Endodermal cell (in vitro differentiated cells): ENCODE measurements around the gene PALM3. TPM values are rescaled to one million over a fixed set of nuclear protein-coding genes. Genes with fewer than 3 reads are reported as not detected.

ENCODE experiments used
- DNase-seq: peaks from one replicate; pipeline ENCODE4 v3.0.0-alpha.2; 2017
- H3K27ac ChIP-seq: 2 replicates; pipeline ENCODE4 v1.5.1; 2013; ENCODE audit warnings: mild to moderate bottlenecking, low read depth, low read length, moderate library complexity
- H3K27me3 ChIP-seq: 2 replicates; pipeline ENCODE4 v1.6.1; 2013; ENCODE audit warnings: mild to moderate bottlenecking, low read length, moderate library complexity; ENCODE audit not compliant: insufficient read depth, control insufficient read depth, poor library complexity, severe bottlenecking
- H3K36me3 ChIP-seq: 2 replicates; pipeline ENCODE4 v1.7.0; 2013; ENCODE audit warnings: mild to moderate bottlenecking, low read length, moderate library complexity; ENCODE audit not compliant: control insufficient read depth, insufficient read depth
- H3K4me1 ChIP-seq: one replicate; pipeline ENCODE4 v1.7.0; 2013; ENCODE audit warnings: low read length; ENCODE audit not compliant: control insufficient read depth, insufficient read depth
- H3K4me3 ChIP-seq: 2 replicates; pipeline ENCODE4 v1.5.1; 2013; ENCODE audit warnings: mild to moderate bottlenecking, low read length, moderate library complexity
- H3K9ac ChIP-seq: 2 replicates; pipeline ENCODE4 v1.6.1; 2013; ENCODE audit warnings: mild to moderate bottlenecking, low read length, moderate library complexity; ENCODE audit not compliant: poor library complexity, severe bottlenecking; ENCODE audit errors: extremely low read depth
- H3K9me3 ChIP-seq: 2 replicates; pipeline ENCODE4 v1.6.1; 2013; ENCODE audit warnings: mild to moderate bottlenecking, low read length, moderate library complexity; ENCODE audit not compliant: control insufficient read depth
- H3K27ac Mint-ChIP-seq: 2 replicates; pipeline ENCODE4 v1.8.0; 2020; ENCODE audit warnings: mixed read lengths
- H3K27me3 Mint-ChIP-seq: 2 replicates; pipeline ENCODE4 v1.8.0; 2021; ENCODE audit warnings: mild to moderate bottlenecking, mixed read lengths; ENCODE audit not compliant: insufficient read depth
- H3K36me3 Mint-ChIP-seq: 2 replicates; pipeline ENCODE4 v1.8.0; 2020; ENCODE audit warnings: low read depth, mixed read lengths
- H3K4me1 Mint-ChIP-seq: 2 replicates; pipeline ENCODE4 v1.8.0; 2020; ENCODE audit warnings: mixed read lengths
- H3K4me3 Mint-ChIP-seq: 2 replicates; pipeline ENCODE4 v1.8.0; 2020; ENCODE audit warnings: mild to moderate bottlenecking, moderate library complexity, mixed read lengths
- H3K9me3 Mint-ChIP-seq: 2 replicates; pipeline ENCODE4 v1.8.0; 2020; ENCODE audit warnings: mild to moderate bottlenecking, mixed read lengths
- WGBS, 2 experiments: methylation state at CpG; one replicate each; pipeline versions ENCODE4 v1.1.5 to v1.1.7; 2013; ENCODE audit warnings: missing lambda C conversion rate in 2 of 2, mixed read lengths in 1 of 2; ENCODE audit not compliant: insufficient coverage in 1 of 2, insufficient read length in 1 of 2; 5-methylcytosine and 5-hydroxymethylcytosine counted together
- total RNA-seq, 2 donors: library from RNA; stranded (reverse); fragmentation: NEBNext Ultra II Directional in 1 of 2; extraction: Animal tissue kit (Norgen Biotek cat#: 25700) in 1 of 2; gene quantifications; 2 replicates in 1 of 2; 3 replicates in 1 of 2; pipeline ENCODE4 v1.2.1, GENCODE V29; 2021
- TF ChIP-seq, protein P1 (sequence below): fragments of 200-600 bp; sonication (generic); conservative IDR thresholded peaks from 2 replicates; pipeline ENCODE4 v1.5.0; 2021; ENCODE audit warnings: antibody characterized with exemption, mild to moderate bottlenecking

The PALM3 gene
- total RNA-seq, 2 donors from 2014 or later = 1.3 to 4.9 TPM

DNA sequence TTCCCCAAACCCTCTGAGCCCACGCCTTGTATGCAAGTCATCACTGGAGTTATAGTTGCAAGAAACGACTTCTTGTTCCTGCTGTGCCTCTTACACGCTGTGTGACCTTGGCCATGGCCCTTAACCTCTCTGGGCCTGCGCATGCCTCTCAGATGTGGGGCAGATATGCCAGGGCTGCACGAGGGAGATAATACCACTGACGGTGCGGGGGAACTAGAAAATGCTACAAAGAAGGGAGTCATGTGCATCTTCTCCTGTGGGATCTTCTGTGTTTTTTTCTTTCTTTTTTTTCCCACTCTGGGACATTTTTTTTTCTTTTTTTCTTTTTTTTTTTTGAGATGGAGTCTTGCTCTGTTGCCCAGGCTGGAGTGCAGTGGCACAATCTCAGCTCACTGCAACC lies 33.0 kb upstream of the PALM3 start:
- Histone ChIP-seq H3K27me3 (no peaks in the 10 kb centered on the region), H3K4me3 (no peak overlapping the region), H3K9ac (no peak overlapping the region), H3K36me3 (peaks cover 4% of the 10 kb centered on the region), H3K4me1 (no peaks in the 10 kb centered on the region), H3K27ac (no peak overlapping the region), H3K9me3 (peaks cover 9% of the 10 kb centered on the region)
- Mint-ChIP-seq H3K27me3 (peaks cover 9% of the 10 kb centered on the region), H3K27ac (no peak overlapping the region), H3K9me3 (peaks cover 22% of the 10 kb centered on the region), H3K4me1 (peaks cover 8% of the 10 kb centered on the region), H3K36me3 (peaks cover 20% of the 10 kb centered on the region), H3K4me3 (no peak overlapping the region)
- TF ChIP-seq, protein P1, sequence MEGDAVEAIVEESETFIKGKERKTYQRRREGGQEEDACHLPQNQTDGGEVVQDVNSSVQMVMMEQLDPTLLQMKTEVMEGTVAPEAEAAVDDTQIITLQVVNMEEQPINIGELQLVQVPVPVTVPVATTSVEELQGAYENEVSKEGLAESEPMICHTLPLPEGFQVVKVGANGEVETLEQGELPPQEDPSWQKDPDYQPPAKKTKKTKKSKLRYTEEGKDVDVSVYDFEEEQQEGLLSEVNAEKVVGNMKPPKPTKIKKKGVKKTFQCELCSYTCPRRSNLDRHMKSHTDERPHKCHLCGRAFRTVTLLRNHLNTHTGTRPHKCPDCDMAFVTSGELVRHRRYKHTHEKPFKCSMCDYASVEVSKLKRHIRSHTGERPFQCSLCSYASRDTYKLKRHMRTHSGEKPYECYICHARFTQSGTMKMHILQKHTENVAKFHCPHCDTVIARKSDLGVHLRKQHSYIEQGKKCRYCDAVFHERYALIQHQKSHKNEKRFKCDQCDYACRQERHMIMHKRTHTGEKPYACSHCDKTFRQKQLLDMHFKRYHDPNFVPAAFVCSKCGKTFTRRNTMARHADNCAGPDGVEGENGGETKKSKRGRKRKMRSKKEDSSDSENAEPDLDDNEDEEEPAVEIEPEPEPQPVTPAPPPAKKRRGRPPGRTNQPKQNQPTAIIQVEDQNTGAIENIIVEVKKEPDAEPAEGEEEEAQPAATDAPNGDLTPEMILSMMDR = no peak
- 91 to 99% methylated on average over 7 of the region's 7 CpGs for WGBS, 2 experiments
- DNase-seq = no peak

DNA sequence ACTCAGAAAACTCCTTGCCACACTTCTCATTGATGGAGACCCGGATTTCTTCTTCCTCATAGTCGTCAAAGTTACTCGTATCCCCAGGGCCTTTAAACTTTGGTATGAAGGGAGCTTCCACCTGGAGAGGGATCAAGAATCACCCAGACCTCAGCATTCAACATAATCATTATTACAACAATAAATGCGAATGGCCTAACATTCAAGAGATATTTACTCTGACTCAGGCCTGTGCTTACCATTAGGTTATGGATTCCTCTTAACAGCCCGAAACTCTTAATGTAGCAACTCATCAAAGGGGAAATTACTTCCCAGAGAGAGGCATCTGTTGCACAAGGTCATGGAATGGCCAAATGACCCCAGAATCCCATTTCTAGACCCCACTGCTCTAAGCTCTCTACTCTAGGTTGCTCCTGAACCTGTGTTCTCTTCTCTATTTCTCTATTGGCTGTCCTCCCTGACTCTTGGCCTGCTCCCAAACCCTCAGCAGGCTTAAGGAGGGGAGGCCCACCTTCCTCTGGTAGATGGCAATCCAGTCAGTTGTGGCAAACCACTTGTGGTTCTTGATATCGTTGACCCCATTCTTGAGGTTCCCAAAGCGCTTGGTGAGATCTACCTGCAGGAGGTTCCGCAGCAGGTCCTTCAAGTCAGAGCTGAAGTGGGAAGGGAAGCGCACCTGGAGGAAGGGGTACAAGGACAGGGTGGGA lies 31.4 kb upstream of the PALM3 start:
- peaks cover 12% of the 10 kb centered on the region for H3K36me3 ChIP-seq
- TF ChIP-seq, protein P1 = no peak
- WGBS, 2 experiments = 97 to 98% methylated on average over 6 to 9 of the region's 9 CpGs
- H3K4me1 ChIP-seq = no peaks in the 10 kb centered on the region
- no peak for DNase-seq
- H3K9me3 ChIP-seq = peaks cover 9% of the 10 kb centered on the region
- Mint-ChIP-seq H3K36me3 (peaks cover 29% of the 10 kb centered on the region), H3K27me3 (peaks cover 15% of the 10 kb centered on the region), H3K9me3 (peaks cover 22% of the 10 kb centered on the region), H3K4me1 (peaks cover 10% of the 10 kb centered on the region), H3K27ac (no peak overlapping the region), H3K4me3 (no peak overlapping the region)
- no peak overlapping the region for H3K27ac ChIP-seq
- H3K27me3 ChIP-seq = no peaks in the 10 kb centered on the region
- no peak overlapping the region for H3K4me3 ChIP-seq
- no peak overlapping the region for H3K9ac ChIP-seq

DNA sequence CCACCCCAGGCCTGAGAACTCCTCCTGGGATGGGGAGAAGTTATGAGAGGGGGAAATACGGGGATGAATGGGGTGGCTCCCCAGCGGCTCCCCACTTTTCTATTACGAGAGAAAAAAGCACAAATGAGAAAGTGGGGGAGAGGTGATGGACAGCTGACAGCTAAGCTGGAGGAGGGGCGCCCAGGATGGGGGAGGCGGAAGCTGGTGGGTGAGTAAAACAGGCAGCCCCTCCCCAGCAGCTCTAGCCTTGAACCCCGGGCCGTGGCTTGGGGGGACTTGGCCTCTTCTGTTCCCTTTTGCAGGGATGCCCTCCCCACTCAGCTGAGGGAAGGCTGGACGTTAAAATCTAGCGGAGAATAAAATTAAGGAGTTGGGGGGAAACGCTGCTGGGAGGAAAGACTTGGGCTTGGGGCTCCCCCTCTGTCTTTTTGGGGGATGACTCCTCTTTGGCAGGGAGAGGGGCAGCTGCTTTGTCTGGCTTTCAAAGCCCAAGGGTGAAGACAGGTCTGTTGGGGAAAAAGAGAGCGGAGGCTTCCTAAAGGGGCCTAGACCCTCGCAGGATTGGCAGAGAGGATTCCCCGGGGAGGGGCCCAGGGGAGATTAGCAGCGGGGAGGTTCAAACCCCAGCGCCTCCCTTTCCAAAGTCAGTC lies 30.1 kb upstream of the PALM3 start:
- H3K4me1 ChIP-seq = no peaks in the 10 kb centered on the region
- 40 to 41% methylated on average over 11 to 15 of the region's 15 CpGs for WGBS, 2 experiments
- Mint-ChIP-seq H3K27ac (peak overlapping the region; percentile 93), H3K4me3 (peak overlapping the region; percentile 65), H3K9me3 (peaks cover 22% of the 10 kb centered on the region), H3K36me3 (peaks cover 33% of the 10 kb centered on the region), H3K27me3 (peaks cover 21% of the 10 kb centered on the region), H3K4me1 (peaks cover 10% of the 10 kb centered on the region)
- H3K9ac ChIP-seq = peak overlapping the region; percentile 42
- peak overlapping the region; percentile 86 for H3K4me3 ChIP-seq
- TF ChIP-seq, protein P1 = no peak
- H3K27me3 ChIP-seq = no peaks in the 10 kb centered on the region
- DNase-seq = peak; percentile 68
- no peak overlapping the region for H3K27ac ChIP-seq
- peaks cover 17% of the 10 kb centered on the region for H3K36me3 ChIP-seq
- peaks cover 9% of the 10 kb centered on the region for H3K9me3 ChIP-seq
